Tibial artery (tissue), 4 donors: ENCODE data around the gene XPO6.

Experiments
- DNase-seq, 2 donors: peaks; one replicate each; pipeline ENCODE4 v3.0.0-alpha.2; 2019
- H3K27ac ChIP-seq, 2 donors: fragments of 200-600 bp; sonication (generic) in 1 of 2; 1 replicate in 1 of 2; 2 replicates in 1 of 2; pipeline ENCODE4 v1.5.1; 2018 to 2019; ENCODE audit warnings: mild to moderate bottlenecking in 1 of 2
- H3K27me3 ChIP-seq, 2 donors: fragments of 200-600 bp; sonication (generic) in 1 of 2; one replicate each; pipeline versions ENCODE4 v1.5.1 to v1.6.0; 2016 to 2019
- H3K36me3 ChIP-seq, 3 donors: fragments of 200-600 bp; sonication (generic) in 2 of 3; one replicate each; pipeline ENCODE4 v1.5.1; 2016 to 2019; ENCODE audit warnings: mild to moderate bottlenecking in 2 of 3
- H3K4me1 ChIP-seq, 4 donors: fragments of 200-600 bp; sonication (generic) in 2 of 4; 1 replicate in 3 of 4; 2 replicates in 1 of 4; pipeline ENCODE4 v1.5.1; 2016 to 2019
- H3K4me3 ChIP-seq, 2 donors: fragments of 200-600 bp; sonication (generic) in 1 of 2; 1 replicate in 1 of 2; 2 replicates in 1 of 2; pipeline ENCODE4 v1.5.1; 2018 to 2019; ENCODE audit warnings: mild to moderate bottlenecking in 2 of 2
- H3K9me3 ChIP-seq, 3 donors: fragments of 200-600 bp; sonication (generic) in 1 of 3; one replicate each; pipeline ENCODE4 v1.5.1; 2016 to 2019
- intact Hi-C: fragments of 100-400 bp; cut with DNase I; formaldehyde crosslinking; loops from one replicate; pipeline ENCODE4 v1.15.0; 2023; ENCODE audit warnings: low total_unique reads
- TF ChIP-seq, protein P1 (sequence below), 2 experiments: fragments of 200-600 bp in 1 of 2; fragments of 450-650 bp in 1 of 2; IDR thresholded peaks; one replicate each; pipeline ENCODE4 v1.5.1; 2017 to 2019; ENCODE audit warnings: antibody characterized with exemption in 2 of 2, mild to moderate bottlenecking in 1 of 2, moderate library complexity in 1 of 2

The XPO6 gene

DNA sequence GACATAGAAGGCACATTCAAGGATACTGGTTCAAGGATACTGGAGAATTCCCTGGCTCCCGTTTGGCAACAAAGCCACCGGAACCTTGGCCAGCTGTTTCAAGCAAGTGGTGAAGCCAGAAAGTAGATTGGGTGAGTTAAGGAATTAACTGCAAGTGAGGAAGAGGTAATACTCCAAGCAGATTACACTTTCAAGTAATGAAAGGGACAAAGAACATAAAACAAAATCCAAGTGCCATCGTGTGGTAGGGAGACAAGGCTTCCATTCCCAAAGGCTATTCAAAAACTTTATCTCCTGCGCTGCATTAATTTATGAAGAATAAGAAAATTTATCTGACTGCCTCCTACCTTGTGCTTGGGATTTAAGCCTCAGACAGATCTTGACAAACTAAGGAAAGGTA is 27.8 kb downstream of the XPO6 start:
- Histone ChIP-seq H3K4me1 (peaks cover 0 to 35% (median 19%) of the 10 kb centered on the region in 4 donors), H3K9me3 (no peaks in the 10 kb centered on the region), H3K4me3 (no peak overlapping the region), H3K27me3 (no peaks in the 10 kb centered on the region), H3K36me3 (peaks cover 0 to 5% (median 0%) of the 10 kb centered on the region in 3 donors), H3K27ac (no peak overlapping the region)
- intact Hi-C loops: no loop called here
- TF ChIP-seq, protein P1, sequence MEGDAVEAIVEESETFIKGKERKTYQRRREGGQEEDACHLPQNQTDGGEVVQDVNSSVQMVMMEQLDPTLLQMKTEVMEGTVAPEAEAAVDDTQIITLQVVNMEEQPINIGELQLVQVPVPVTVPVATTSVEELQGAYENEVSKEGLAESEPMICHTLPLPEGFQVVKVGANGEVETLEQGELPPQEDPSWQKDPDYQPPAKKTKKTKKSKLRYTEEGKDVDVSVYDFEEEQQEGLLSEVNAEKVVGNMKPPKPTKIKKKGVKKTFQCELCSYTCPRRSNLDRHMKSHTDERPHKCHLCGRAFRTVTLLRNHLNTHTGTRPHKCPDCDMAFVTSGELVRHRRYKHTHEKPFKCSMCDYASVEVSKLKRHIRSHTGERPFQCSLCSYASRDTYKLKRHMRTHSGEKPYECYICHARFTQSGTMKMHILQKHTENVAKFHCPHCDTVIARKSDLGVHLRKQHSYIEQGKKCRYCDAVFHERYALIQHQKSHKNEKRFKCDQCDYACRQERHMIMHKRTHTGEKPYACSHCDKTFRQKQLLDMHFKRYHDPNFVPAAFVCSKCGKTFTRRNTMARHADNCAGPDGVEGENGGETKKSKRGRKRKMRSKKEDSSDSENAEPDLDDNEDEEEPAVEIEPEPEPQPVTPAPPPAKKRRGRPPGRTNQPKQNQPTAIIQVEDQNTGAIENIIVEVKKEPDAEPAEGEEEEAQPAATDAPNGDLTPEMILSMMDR (IDR thresholded peaks at IDR 0.05): no peak
- DNase-seq: no peak

DNA sequence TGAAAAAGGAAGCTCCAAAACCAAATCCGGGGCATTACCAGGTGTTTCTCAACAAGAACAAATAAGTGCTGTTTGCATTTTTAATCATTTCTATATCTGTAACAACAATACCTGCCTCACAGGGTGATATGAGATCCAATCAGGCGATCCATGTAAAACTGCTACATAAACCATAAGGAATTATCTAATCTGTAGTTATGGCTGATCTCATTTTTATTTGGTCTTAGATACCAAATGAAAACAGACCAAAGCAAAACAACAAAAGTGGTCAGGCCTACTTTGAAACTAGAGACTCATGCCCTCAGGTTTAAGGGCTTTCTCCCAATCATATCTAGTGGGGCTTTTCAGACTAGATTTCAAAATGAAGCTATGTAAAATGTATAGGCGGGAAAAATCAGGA is 28.3 kb downstream of the XPO6 start:
- peaks cover 0 to 35% (median 18%) of the 10 kb centered on the region in 4 donors for H3K4me1 ChIP-seq
- no peaks in the 10 kb centered on the region for H3K9me3 ChIP-seq
- intact Hi-C loops: no loop called here
- no peak for DNase-seq
- no peaks in the 10 kb centered on the region for H3K27me3 ChIP-seq
- H3K4me3 ChIP-seq: no peak overlapping the region
- H3K27ac ChIP-seq: no peak overlapping the region
- TF ChIP-seq, protein P1 (IDR thresholded peaks at IDR 0.05): no peak
- H3K36me3 ChIP-seq: peaks cover 0 to 5% (median 0%) of the 10 kb centered on the region in 3 donors

DNA sequence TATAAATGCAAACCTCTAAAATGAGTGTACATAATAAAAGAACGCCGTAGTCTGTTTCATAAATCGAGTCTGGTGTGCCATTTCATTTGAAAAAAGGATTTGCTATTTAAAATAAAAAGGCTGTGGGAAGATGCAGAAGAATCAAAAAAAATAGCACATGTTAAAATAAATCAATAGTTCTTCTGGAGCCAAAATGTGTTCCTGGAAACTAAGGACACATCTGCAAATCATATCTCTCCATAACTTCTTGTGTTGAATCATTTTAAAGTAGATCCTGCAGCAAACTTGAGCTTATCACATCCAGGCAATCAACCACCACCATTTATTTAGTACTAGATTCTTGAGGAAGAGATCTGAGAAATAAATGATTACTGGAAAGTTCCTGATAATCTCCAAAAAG is 29.0 kb downstream of the XPO6 start:
- H3K36me3 ChIP-seq: peaks cover 0 to 5% (median 5%) of the 10 kb centered on the region in 3 donors
- DNase-seq: no peak
- no peak overlapping the region for H3K27ac ChIP-seq
- intact Hi-C loops: no loop called here
- peaks cover 0 to 35% (median 18%) of the 10 kb centered on the region in 4 donors for H3K4me1 ChIP-seq
- TF ChIP-seq, protein P1 (IDR thresholded peaks at IDR 0.05): no peak
- no peak overlapping the region for H3K4me3 ChIP-seq
- H3K9me3 ChIP-seq: no peaks in the 10 kb centered on the region
- H3K27me3 ChIP-seq: no peaks in the 10 kb centered on the region

DNA sequence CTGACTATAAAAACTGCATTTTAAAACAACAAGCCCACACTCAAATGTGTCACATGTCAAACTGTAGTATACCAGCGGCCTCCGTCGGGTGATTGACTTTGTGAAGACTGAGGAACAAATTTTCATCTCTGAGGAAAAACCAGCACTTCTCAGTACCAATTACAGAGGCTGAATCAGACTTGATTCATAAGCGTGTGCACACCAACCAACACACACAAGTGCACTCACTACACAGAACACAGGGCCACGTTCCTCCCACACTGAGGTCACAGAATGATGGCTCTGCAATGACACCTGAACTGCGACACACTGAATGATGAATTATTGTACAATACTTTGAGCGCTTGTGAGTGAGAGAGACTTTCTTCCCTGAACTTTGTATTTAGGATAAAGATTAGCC is 29.6 kb downstream of the XPO6 start:
- Histone ChIP-seq H3K36me3 (peaks cover 2 to 7% (median 5%) of the 10 kb centered on the region in 3 donors), H3K4me1 (peaks cover 0 to 35% (median 18%) of the 10 kb centered on the region in 4 donors), H3K27me3 (no peaks in the 10 kb centered on the region), H3K27ac (no peak overlapping the region), H3K9me3 (no peaks in the 10 kb centered on the region), H3K4me3 (no peak overlapping the region)
- no peak for DNase-seq
- TF ChIP-seq, protein P1 (IDR thresholded peaks at IDR 0.05): no peak
- intact Hi-C loops: no loop called here

DNA sequence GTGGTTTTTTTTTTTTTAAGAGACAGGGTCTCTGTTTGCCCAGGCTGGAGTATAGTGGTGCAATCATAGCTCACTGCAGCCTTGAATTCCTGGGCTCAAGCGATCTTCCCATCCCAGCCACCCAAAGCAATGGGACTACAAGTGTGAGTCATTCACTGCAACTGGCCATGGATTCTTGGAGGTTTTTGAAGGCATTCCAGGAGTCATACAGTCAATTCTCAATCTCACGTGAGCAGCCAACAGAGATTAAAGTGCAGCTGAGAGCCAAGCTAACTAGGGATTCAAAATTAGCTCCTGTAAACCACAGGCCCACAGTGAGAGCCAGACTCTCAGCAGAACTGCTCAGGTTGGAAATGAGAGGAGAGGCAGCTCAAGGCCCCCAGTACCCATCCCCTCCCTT is 30.2 kb downstream of the XPO6 start:
- no peak overlapping the region for H3K4me3 ChIP-seq
- peak in 1 of 2 donors; percentile 34 for DNase-seq
- H3K36me3 ChIP-seq: peaks cover 5 to 8% (median 7%) of the 10 kb centered on the region in 3 donors
- no peaks in the 10 kb centered on the region for H3K27me3 ChIP-seq
- H3K4me1 ChIP-seq: peaks cover 0 to 35% (median 18%) of the 10 kb centered on the region in 4 donors
- intact Hi-C loops: no loop called here
- TF ChIP-seq, protein P1 (IDR thresholded peaks at IDR 0.05): no peak
- no peaks in the 10 kb centered on the region for H3K9me3 ChIP-seq
- H3K27ac ChIP-seq: no peak overlapping the region
